HFF-Myc (cell line): ENCODE results near the gene TANK.

ENCODE experiments used
- DNase-seq: peaks from one replicate; pipeline ENCODE4 v3.0.0-alpha.2; 2011; ENCODE audit warnings: low read depth; ENCODE audit errors: extremely low read depth
- H3K4me3 ChIP-seq: replicated peaks from 2 replicates; pipeline ENCODE4 v1.5.1; 2011; ENCODE audit warnings: low read depth, mild to moderate bottlenecking, control low read depth, low read length
- CTCF ChIP-seq: IDR thresholded peaks from 2 replicates; pipeline ENCODE4 v1.5.1; 2012; ENCODE audit warnings: mild to moderate bottlenecking, low read depth, low read length, control low read depth; ENCODE audit errors: missing control alignments

Gene TANK

GRCh38 chr2:161139098-161139987, 20.9 kb upstream of the TANK start:
- DNase-seq: no peak
- no peak overlapping the region for H3K4me3 ChIP-seq

GRCh38 chr2:161141033-161141432, 19.2 kb upstream of the TANK start:
- TF ChIP-seq CTCF: no peak
- no peak overlapping the region for H3K4me3 ChIP-seq
- DNase-seq: no peak

More at GRCh38 chr2:161139098-161139987, 20.9 kb upstream of the TANK start:
- no peak for TF ChIP-seq CTCF

- H3K4me3 ChIP-seq: no peak overlapping the region
- no peak for DNase-seq
- no peak for TF ChIP-seq CTCF
These were observed 13.9 kb upstream of the TANK start for GRCh38 chr2:161146209-161146775.

GRCh38 chr2:161146996-161147395, 13.2 kb upstream of the TANK start:
- DNase-seq: no peak
- H3K4me3 ChIP-seq: no peak overlapping the region
- TF ChIP-seq CTCF: no peak

GRCh38 chr2:161147856-161148255, 12.4 kb upstream of the TANK start:
- DNase-seq: no peak
- no peak for TF ChIP-seq CTCF

GRCh38 chr2:161150704-161151103, 9.5 kb upstream of the TANK start:
- TF ChIP-seq CTCF: no peak
- no peak overlapping the region for H3K4me3 ChIP-seq
- no peak for DNase-seq

More at GRCh38 chr2:161147856-161148255, 12.4 kb upstream of the TANK start:
- no peak overlapping the region for H3K4me3 ChIP-seq
